Testis (tissue), 3 donors: ENCODE results near the gene FXYD7. TPM values are rescaled to one million over a fixed set of nuclear protein-coding genes. Genes with fewer than 3 reads are reported as not detected.

Experiments
- DNase-seq: peaks from one replicate; pipeline ENCODE4 v3.0.0-alpha.2; 2019
- H3K27ac ChIP-seq, 2 donors: fragments of 200-600 bp; sonication (generic); one replicate each; pipeline ENCODE4 v1.5.1; 2019
- H3K27me3 ChIP-seq: fragments of 200-600 bp; sonication (generic); one replicate; pipeline ENCODE4 v1.5.1; 2019
- H3K36me3 ChIP-seq: fragments of 200-600 bp; sonication (generic); one replicate; pipeline ENCODE4 v1.5.1; 2017; ENCODE audit warnings: low read depth; ENCODE audit errors: missing control alignments
- H3K4me1 ChIP-seq: fragments of 200-600 bp; sonication (generic); one replicate; pipeline ENCODE4 v1.5.1; 2019
- H3K4me3 ChIP-seq, 2 donors: fragments of 200-600 bp; sonication (generic); one replicate each; pipeline ENCODE4 v1.5.1; 2017 to 2019
- H3K9me3 ChIP-seq: fragments of 200-600 bp; sonication (generic); one replicate; pipeline ENCODE4 v1.5.1; 2017
- CTCF ChIP-seq, 3 experiments: fragments of 450-650 bp in 2 of 3; fragments of 200-600 bp in 1 of 3; sonication (generic) in 1 of 3; IDR thresholded peaks; one replicate each; pipeline ENCODE4 v1.5.1; 2016 to 2019; ENCODE audit warnings: antibody characterized with exemption in 3 of 3, mild to moderate bottlenecking in 2 of 3, moderate library complexity in 1 of 3
- POLR2A ChIP-seq: fragments of 450-650 bp; IDR thresholded peaks from one replicate; pipeline ENCODE4 v1.6.1; 2017; ENCODE audit warnings: antibody characterized with exemption, mild to moderate bottlenecking, moderate library complexity
- WGBS, 2 donors: methylation state at CpG; one replicate each; pipeline ENCODE4 v1.1.5; 2018; 5-methylcytosine and 5-hydroxymethylcytosine counted together
- intact Hi-C: fragments of 100-400 bp; cut with DNase I; formaldehyde crosslinking; loops from one replicate; pipeline ENCODE4 v1.15.1; 2023; ENCODE audit warnings: low total_unique reads
- polyA plus RNA-seq: library from polyadenylated mRNA; stranded (reverse); fragments of 350-450 nt; fragmentation: Illumina TruSeq; extraction: RNeasy Lipid Tissue Mini Kit (QIAGEN cat#74804); gene quantifications from one replicate; pipeline ENCODE4 v1.2.3, GENCODE V29; 2014; ENCODE audit warnings: low read depth, low replicate concordance; ENCODE audit not compliant: insufficient read depth
- total RNA-seq, 2 donors: library from RNA; depleted of rRNA; stranded (reverse); fragments of >200 nt; gene quantifications; one replicate each; pipeline ENCODE4 v1.2.3, GENCODE V29; 2016

FXYD7 gene
- total and polyA plus RNA-seq, 3 donors from 2014 or later: 1.2 to 2.1 TPM; not detected in 1

DNA sequence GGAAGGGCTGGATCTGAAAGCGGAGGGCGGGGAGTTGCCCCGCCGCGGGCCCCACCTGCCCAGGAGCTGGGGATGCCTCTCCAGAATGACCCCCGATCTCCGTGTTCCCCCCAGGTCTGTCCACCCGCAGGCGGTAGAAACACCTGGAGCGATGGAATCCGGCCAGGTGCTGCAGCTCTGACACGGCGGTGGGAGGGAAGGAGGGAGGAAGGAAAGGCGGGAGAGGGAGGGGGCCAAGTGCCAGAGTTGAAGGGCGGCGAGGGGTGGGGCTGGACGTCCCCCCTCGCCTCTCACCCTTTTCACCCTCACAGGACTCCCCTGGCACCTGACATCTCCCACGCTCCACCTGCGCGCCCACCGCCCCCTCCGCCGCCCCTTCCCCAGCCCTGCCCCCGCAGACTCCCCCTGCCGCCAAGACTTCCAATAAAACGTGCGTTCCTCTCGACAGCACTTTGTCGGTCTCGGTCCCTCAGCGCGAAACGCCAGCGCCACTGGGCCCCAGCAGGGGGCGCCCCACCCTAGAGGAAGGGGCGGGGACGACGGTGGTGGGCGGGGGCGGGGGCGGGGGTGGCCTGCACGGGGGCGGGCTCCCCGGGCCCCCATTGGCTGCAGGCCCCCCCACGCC lies 337 bp upstream of the FXYD7 start:
- Histone ChIP-seq H3K9me3 (no peaks in the 10 kb centered on the region), H3K27me3 (no peaks in the 10 kb centered on the region), H3K36me3 (no peaks in the 10 kb centered on the region), H3K4me1 (peaks cover 14% of the 10 kb centered on the region), H3K27ac (no peak overlapping the region), H3K4me3 (peak overlapping the region; percentile 12 to 21)
- TF ChIP-seq POLR2A (no peak), CTCF (IDR thresholded peaks at IDR 0.05) (peak in 1 of 3 experiments; percentile 67)
- WGBS, 2 donors: 21 to 36% methylated on average over 22 to 23 of the region's 46 CpGs
- peak; percentile 60 for DNase-seq
- intact Hi-C loops: no loop called here

DNA sequence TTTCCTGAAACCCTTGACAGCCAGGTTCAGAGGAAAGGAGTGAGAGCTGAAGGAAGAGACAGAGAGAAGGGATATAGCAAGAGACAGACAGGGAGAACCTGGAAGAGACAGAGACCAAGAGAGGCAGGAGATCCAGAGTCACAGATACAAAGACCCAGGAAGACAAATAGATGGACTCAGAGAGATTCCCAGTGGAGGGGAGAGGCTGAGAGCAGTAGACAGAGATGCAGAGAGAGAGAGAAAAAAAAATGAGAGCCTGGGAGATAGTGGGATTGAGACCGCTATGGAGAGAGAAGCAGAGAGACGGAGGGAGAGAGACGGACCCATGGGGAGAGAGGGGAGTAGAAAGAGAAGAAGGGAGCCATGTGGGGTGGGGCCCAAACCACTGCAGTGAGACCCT lies 763 bp downstream of the FXYD7 start:
- WGBS, 2 donors: 29 to 55% methylated on average over 3 of the region's 3 CpGs
- no peaks in the 10 kb centered on the region for H3K36me3 ChIP-seq
- H3K27me3 ChIP-seq: no peaks in the 10 kb centered on the region
- no peak overlapping the region for H3K4me3 ChIP-seq
- peaks cover 14% of the 10 kb centered on the region for H3K4me1 ChIP-seq
- TF ChIP-seq CTCF (IDR thresholded peaks at IDR 0.05) (no peak), POLR2A (no peak)
- no peaks in the 10 kb centered on the region for H3K9me3 ChIP-seq
- H3K27ac ChIP-seq: no peak overlapping the region
- intact Hi-C loops: no loop called here
- DNase-seq: no peak

DNA sequence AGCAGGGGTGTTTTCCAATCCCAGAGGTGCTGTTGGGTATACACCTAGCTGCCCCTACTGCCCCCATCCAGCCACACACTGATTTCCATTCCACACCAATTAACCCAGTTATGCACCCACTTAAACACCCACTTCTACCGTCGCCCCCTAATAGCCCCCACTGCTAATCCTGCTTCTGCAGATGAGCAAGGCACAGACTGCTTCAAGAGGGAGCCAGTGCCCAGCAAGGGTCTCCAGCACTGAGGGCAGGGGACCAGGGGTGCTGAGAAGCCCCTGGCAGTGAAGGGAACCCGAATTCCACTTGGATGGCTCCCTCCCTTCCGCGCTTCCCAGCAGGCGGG lies 1.2 kb downstream of the FXYD7 start:
- no peaks in the 10 kb centered on the region for H3K36me3 ChIP-seq
- H3K4me1 ChIP-seq: peaks cover 14% of the 10 kb centered on the region
- TF ChIP-seq POLR2A (no peak), CTCF (IDR thresholded peaks at IDR 0.05) (no peak)
- DNase-seq: no peak
- no peak overlapping the region for H3K4me3 ChIP-seq
- H3K27me3 ChIP-seq: no peaks in the 10 kb centered on the region
- no peak overlapping the region for H3K27ac ChIP-seq
- 49% methylated on average over 2 to 6 of the region's 6 CpGs for WGBS, 2 donors
- intact Hi-C loops: no loop called here
- no peaks in the 10 kb centered on the region for H3K9me3 ChIP-seq

DNA sequence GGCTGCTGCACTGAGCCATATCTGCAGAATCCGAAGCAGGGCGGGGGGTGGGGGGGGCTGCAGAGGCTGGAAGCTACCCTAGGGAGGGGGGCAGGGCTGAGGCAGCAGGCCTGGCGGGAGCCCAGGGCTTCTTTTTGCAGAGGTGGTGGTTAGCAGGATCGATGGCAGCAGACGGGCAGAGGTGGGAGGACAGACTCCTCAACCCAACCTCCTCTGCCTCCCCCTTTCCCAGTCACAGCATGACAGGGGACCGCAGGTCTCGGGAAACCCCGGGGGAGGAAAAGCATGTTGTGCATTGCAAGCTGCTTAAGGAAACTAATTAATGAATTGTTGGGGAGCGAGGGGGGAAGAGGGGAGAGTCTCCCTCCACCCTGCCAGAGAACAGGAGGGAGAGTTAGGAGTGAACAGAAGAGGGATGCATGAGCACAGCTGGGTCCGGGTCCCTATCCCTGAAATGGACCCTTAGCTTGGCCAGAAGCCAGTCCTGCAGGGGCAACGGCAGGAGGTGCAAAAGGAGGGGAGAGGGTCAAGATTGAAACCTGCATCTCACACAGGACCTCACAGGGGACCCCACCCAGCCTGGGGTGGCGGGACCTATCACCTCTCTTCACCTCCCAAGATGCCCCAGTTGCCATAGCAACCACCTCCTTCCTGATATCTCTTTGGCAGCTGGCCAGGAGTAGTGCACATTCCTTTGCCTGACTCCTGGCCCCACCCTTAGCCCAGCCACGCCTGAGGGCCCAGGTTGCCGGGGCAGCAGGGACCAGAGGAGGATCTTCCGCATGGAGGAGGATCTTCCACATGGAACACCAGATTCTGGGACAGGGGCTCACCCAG lies 1.8 kb downstream of the FXYD7 start:
- Histone ChIP-seq H3K9me3 (no peaks in the 10 kb centered on the region), H3K4me3 (no peak overlapping the region), H3K27ac (no peak overlapping the region), H3K4me1 (peaks cover 14% of the 10 kb centered on the region), H3K36me3 (no peaks in the 10 kb centered on the region), H3K27me3 (no peaks in the 10 kb centered on the region)
- intact Hi-C loops: no loop called here
- TF ChIP-seq POLR2A (no peak), CTCF (IDR thresholded peaks at IDR 0.05) (no peak)
- DNase-seq: no peak
- 32 to 39% methylated on average over 11 to 14 of the region's 15 CpGs for WGBS, 2 donors
